NCI-H2227 treated with DMSO at 0.1 percent for 48 hours (cell line): ENCODE results near the gene C16orf86.

Experiments used
- DNase-seq: peaks from one replicate; lab custom pipeline; 2025; lab: John Stamatoyannopoulos, UW

Gene C16orf86

GRCh38 chr16:67653789-67654402 is 12.7 kb upstream of the C16orf86 start:
- DNase-seq, result no peak

DNA sequence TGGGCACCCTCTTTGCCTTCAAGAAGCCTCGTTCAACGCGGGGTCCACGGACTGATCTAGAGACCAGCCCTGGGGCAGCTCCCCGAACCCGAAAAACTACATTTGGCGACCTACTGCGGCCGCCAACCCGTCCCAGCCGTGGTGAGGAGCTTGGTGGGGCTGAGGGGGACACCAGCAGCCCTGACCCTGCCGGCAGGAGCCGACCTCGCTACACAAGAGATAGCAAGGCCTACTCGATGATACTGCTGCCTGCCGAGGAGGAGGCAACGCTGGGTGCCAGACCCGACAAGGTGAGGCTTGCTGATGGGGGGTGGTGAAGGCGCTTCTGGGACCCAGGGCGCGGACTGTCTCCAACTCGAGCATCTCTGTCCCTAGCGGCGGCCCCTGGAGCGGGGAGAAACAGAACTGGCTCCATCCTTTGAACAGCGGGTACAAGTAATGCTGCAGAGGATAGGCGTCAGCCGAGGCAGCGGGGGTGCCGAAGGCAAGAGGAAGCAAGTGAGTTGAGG is 12.2 kb upstream of the C16orf86 start:
- no peak for DNase-seq

- DNase-seq, result no peak
These were observed 11.3 kb upstream of the C16orf86 start for GRCh38 chr16:67655363-67655762.

DNA sequence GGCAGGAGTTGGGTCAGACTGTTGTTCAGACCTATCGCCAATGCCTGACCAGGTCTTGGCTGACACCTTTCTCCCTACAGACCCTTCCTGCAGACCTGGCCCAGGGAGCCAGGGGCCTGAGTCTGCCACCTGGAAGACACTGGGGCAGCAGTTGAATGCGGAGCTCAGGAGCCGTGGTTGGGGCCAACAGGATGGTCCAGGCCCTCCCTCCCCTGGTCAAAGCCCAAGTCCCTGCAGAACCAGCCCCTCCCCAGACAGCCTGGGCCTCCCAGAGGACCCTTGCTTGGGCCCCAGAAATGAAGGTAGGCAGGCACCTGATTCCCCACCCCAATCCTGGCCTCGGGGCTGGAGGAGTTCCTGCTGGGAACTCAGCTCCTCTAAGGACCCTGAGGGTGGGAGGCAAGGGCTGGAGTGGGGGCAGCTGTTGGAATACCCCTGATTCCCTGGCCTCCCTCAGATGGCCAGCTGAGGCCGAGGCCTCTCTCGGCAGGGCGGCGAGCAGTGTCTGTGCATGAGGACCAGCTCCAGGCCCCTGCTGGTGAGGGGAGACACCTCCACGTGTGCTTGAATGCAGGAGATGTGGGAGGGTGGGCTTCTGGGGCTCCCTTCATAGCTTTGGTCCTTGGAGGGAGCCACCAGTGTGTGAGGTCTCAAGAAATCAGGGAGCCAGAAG is 10.1 kb upstream of the C16orf86 start:
- no peak for DNase-seq

DNA sequence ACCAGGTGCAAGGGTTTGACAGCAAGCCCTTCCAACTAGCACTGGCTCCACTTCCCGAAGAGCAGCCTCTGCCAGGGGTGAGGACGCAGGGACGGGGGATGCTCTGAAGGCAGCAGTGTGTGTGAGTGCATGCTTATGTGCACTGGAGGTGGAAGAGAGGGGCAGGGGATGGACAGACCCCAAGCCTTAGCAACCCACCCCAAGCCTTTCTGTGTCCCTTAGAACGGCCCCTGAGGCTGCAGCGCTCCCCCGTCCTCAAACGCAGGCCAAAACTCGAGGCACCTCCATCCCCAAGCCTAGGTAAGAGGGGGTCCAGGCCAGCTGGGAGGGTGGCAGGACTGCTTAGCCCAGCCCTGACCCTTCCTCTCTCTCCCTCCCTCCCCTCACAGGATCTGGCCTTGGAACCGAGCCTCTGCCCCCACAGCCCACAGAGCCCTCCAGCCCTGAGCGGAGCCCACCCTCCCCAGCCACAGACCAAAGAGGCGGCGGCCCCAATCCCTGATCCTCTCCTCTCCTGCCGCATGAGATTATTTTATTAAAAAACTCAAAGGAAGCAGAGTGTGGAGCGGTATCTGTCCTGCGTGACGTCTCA is 9.5 kb upstream of the C16orf86 start:
- no peak for DNase-seq

GRCh38 chr16:67657751-67658518 is 8.7 kb upstream of the C16orf86 start:
- no peak for DNase-seq

GRCh38 chr16:67658849-67659674 is 7.6 kb upstream of the C16orf86 start:
- DNase-seq, result no peak

GRCh38 chr16:67659675-67660563 is 6.7 kb upstream of the C16orf86 start, which contains the start of gene ACD:
Gene ACD (minus strand): TSS chr16:67660260. CDS start chr16:67660220, 40 bp downstream.
- DNase-seq, result peak; percentile 71

DNA sequence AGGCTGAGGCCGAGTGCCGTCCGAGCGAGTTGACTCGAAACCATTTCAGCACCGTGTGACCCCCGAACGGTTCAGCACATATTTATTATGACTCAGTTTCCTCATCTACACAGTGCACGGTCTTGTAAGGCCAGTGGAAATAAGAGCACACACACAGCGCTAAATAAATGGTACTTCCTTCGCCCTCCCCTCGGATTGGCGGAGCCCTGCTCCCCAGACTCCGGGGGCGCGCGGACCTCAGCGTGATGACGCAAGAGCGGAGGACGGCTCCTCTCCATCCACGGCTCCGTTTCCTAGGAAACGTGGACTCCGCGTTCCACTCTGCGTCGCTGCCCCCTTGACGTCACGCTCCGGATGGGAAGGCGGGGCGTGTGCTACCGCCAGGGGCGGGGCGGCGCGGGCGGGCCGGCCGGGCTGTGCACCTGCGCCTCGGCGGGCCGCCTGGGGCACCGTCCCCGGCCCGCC is 6.0 kb upstream of the C16orf86 start, which contains the start of gene PARD6A:
Gene PARD6A, plus strand, starts transcription at position 397 of the 465 bp plus-strand sequence. CDS start 79 bp downstream, outside the sequence.
- DNase-seq, result peak; percentile 92

- DNase-seq, result peak; percentile 64
These were observed 5.4 kb upstream of the C16orf86 start for GRCh38 chr16:67661101-67661761.

- DNase-seq, result no peak
These were observed 4.5 kb upstream of the C16orf86 start for GRCh38 chr16:67661886-67662652.

GRCh38 chr16:67662653-67663010 is 4.0 kb upstream of the C16orf86 start:
- no peak for DNase-seq

- no peak for DNase-seq
These were observed 3.3 kb upstream of the C16orf86 start for GRCh38 chr16:67663151-67663876.

GRCh38 chr16:67663877-67664222 is 2.8 kb upstream of the C16orf86 start:
- no peak for DNase-seq

GRCh38 chr16:67664258-67664657 is 2.4 kb upstream of the C16orf86 start:
- DNase-seq, result no peak

- no peak for DNase-seq
These were observed 1.7 kb upstream of the C16orf86 start for GRCh38 chr16:67664871-67665270.

DNA sequence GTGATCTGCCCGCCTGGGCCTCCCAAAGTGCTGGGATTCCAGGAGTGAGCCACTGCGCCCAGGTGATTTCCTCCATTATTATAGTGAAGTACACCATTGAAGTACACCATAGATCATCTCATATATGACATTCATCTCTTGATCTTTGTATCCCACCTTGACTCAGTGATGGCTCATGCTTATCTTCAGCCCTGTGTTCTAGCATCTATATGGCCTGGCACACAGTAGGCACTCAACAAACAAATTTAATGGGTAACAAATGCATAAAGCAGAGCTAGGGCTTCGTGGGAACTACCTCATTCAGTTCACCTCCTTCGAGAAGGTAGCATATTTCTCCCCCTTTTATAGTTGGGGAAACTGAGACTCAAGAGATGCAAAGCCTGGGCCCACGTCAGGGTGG is 1.0 kb upstream of the C16orf86 start:
- no peak for DNase-seq

DNA sequence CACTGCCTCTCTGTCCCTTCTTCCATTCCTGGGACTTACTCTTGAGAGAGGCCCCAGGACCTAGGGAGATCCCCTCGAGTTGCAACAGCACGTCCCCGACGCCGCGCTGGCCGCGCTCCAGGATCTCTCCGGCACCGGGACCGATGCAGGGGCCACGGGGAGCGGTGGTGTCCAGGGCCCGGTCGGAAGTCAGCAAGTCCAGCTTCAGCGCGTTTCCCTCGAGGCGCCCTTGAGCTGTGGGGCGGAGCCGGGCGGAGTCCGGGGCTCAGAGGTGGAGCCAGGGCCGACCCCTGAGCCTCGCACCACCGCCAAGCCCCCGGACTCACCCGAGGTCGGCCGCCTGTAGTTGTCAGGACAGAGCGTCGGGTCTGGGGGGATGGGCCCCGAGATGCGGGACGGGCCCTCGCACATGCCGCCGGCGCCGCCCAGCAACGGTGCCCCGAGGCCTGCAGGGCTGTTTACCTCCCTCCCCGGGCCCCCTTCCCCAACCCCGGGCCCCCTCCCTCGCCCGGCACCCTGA is 522 bp upstream of the C16orf86 start:
- no peak for DNase-seq
